Panc1 (cell line): Measurements from ENCODE around the gene GCAT. TPM values are rescaled to one million over a fixed set of nuclear protein-coding genes. Genes with fewer than 3 reads are reported as not detected.

Experiments
- ATAC-seq: fragments of 200-7000 bp; cut with Tn5 transposase; 2 replicates; pipeline ENCODE4 v1.9.1; 2020; ENCODE audit warnings: mild to moderate bottlenecking, moderate library complexity
- BruUV-seq: library from RNA; stranded (reverse); fragments of 400-500 nt; replicated peaks from 2 replicates; lab custom pipeline; 2021; lab: Mats Ljungman, UMichigan
- CTCF ChIA-PET: fragments of 300-600 bp; sonication (Branson Sonifier 250); formaldehyde crosslinking; loops from one replicate; lab custom pipeline; 2022; ENCODE audit warnings: antibody characterized with exemption; lab: Charles Lee
- POLR2A ChIA-PET: fragments of 300-600 bp; sonication (Branson Sonifier 250); formaldehyde crosslinking; loops from one replicate; lab custom pipeline; 2022; ENCODE audit warnings: antibody characterized with exemption; lab: Charles Lee
- DNase-seq: peaks from one replicate; pipeline ENCODE4 v3.0.0-alpha.2; 2010; ENCODE audit warnings: low read depth, low spot score
- H3K27ac ChIP-seq: 2 replicates; pipeline ENCODE4 v1.5.1; 2011; ENCODE audit warnings: mild to moderate bottlenecking, low read length, inconsistent platforms
- H3K27me3 ChIP-seq: fragments of 200-500 bp; sonication (Bioruptor generic); 2 replicates; pipeline ENCODE4 v1.6.0; 2014; ENCODE audit warnings: low read length, inconsistent platforms; ENCODE audit not compliant: control insufficient read depth, insufficient read depth
- H3K36me3 ChIP-seq: fragments of 200-500 bp; sonication (Bioruptor generic); 2 replicates; pipeline ENCODE4 v1.5.1; 2014; ENCODE audit warnings: inconsistent platforms, mild to moderate bottlenecking, low read length, moderate library complexity; ENCODE audit not compliant: control insufficient read depth, insufficient read depth
- H3K4me1 ChIP-seq: 2 replicates; pipeline ENCODE4 v1.5.1; 2011; ENCODE audit warnings: inconsistent platforms, mild to moderate bottlenecking, low read length, moderate library complexity; ENCODE audit not compliant: control insufficient read depth, insufficient read depth
- H3K4me3 ChIP-seq, 2 experiments: 2 replicates each; pipeline ENCODE4 v1.5.1; 2011 to 2012; ENCODE audit warnings: low read depth in 2 of 2, low read length in 2 of 2, mild to moderate bottlenecking in 2 of 2, inconsistent platforms in 1 of 2, moderate library complexity in 1 of 2
- H3K9me3 ChIP-seq: fragments of 200-500 bp; sonication (Bioruptor generic); 2 replicates; pipeline ENCODE4 v1.5.1; 2014; ENCODE audit warnings: low read depth, mild to moderate bottlenecking, inconsistent platforms, low read length, moderate library complexity; ENCODE audit not compliant: control insufficient read depth, insufficient read depth
- CTCF ChIP-seq: fragments of 450-650 bp; IDR thresholded peaks from 2 replicates; pipeline ENCODE4 v1.5.1; 2017; ENCODE audit warnings: mild to moderate bottlenecking
- POLR2AphosphoS5 ChIP-seq: IDR thresholded peaks from 2 replicates; pipeline ENCODE4 v1.6.1; 2012; ENCODE audit warnings: mild to moderate bottlenecking, low read depth, low read length, moderate library complexity
- SIN3A ChIP-seq: IDR thresholded peaks from 2 replicates; pipeline ENCODE4 v1.6.1; 2012; ENCODE audit warnings: low read depth, mild to moderate bottlenecking, low read length, moderate library complexity, borderline replicate concordance; ENCODE audit not compliant: insufficient read depth
- TCF7L2 ChIP-seq: IDR thresholded peaks from 2 replicates; pipeline ENCODE4 v1.6.1; 2011; ENCODE audit warnings: mild to moderate bottlenecking, low read depth, low read length, inconsistent platforms
- in situ Hi-C: cut with HindIII; loops from 2 replicates; pipeline ENCODE4 v1.10.0; 2016; ENCODE audit warnings: low sequenced_read_pairs, low pct_unique_long_range_greater_than_20kb
- intact Hi-C: fragments of 100-400 bp; cut with micrococcal nuclease; formaldehyde crosslinking; loops from one replicate; pipeline ENCODE4 v1.10.0; 2022; ENCODE audit not compliant: unreplicated experiment
- total RNA-seq: library from RNA; stranded (reverse); gene quantifications from one replicate; pipeline ENCODE4 v1.2.1, GENCODE V29; 2021; ENCODE audit not compliant: unreplicated experiment
- TF ChIP-seq, protein P1 (sequence below), 2 experiments: IDR thresholded peaks; 2 replicates each; pipeline ENCODE4 v1.6.1; 2011 to 2012; ENCODE audit warnings: low read depth in 2 of 2, control low read depth in 1 of 2, low read length in 1 of 2, mild to moderate bottlenecking in 1 of 2, moderate library complexity in 1 of 2; ENCODE audit not compliant: insufficient read depth in 1 of 2

The GCAT gene
- total RNA-seq, 1 experiment from 2014 or later, result 11.2 TPM

GRCh38 chr22:37802310-37803194 is 5.2 kb upstream of the GCAT start:
- H3K27ac ChIP-seq, result peak overlapping the region; percentile 81

GRCh38 chr22:37803195-37803638 is 4.5 kb upstream of the GCAT start:
- BruUV-seq, result no TSS peak
- no peaks in the 10 kb centered on the region for H3K27me3 ChIP-seq
- H3K4me3 ChIP-seq, result peak overlapping the region; percentile 55 to 75
- H3K4me1 ChIP-seq, result peaks cover 11% of the 10 kb centered on the region
- DNase-seq (no peak), ATAC-seq (no peak)
- H3K27ac ChIP-seq, result peak overlapping the region; percentile 81
- intact Hi-C loops, result no loop called here
- CTCF ChIA-PET, result no interaction called here
- H3K9me3 ChIP-seq, result no peaks in the 10 kb centered on the region
- in situ Hi-C loops, result no loop called here
- no peak for TF ChIP-seq POLR2AphosphoS5
- H3K36me3 ChIP-seq, result no peaks in the 10 kb centered on the region; the same call in 1 of the 2 replicates
- POLR2A ChIA-PET, result no interaction called here

More at GRCh38 chr22:37802310-37803194, 5.2 kb upstream of the GCAT start:
- POLR2A ChIA-PET, result no interaction called here
- BruUV-seq, result no TSS peak
- ATAC-seq, result 0 out of 2 replicates have a peak, but pooled peaks have one; percentile 35
- H3K9me3 ChIP-seq, result no peaks in the 10 kb centered on the region
- peaks cover 11% of the 10 kb centered on the region for H3K4me1 ChIP-seq
- no peak for DNase-seq
- H3K36me3 ChIP-seq, result no peaks in the 10 kb centered on the region; the same call in 1 of the 2 replicates
- TF ChIP-seq POLR2AphosphoS5 (no peak), SIN3A (peak; percentile 78; the same call in 1 of the 2 replicates)
- in situ Hi-C loops, result no loop called here
- intact Hi-C loops, result no loop called here
- peak overlapping the region; percentile 55 to 75 for H3K4me3 ChIP-seq
- H3K27me3 ChIP-seq, result no peaks in the 10 kb centered on the region
- CTCF ChIA-PET, result no interaction called here

- no TSS peak for BruUV-seq
- Histone ChIP-seq H3K27ac (peak overlapping the region; percentile 81), H3K4me1 (peaks cover 11% of the 10 kb centered on the region), H3K27me3 (no peaks in the 10 kb centered on the region), H3K4me3 (peak overlapping the region; percentile 65 to 75), H3K9me3 (no peaks in the 10 kb centered on the region), H3K36me3 (no peaks in the 10 kb centered on the region; the same call in 1 of the 2 replicates)
- no peak for ATAC-seq
- ChIA-PET POLR2A (no interaction called here), CTCF (no interaction called here)
- intact Hi-C loops, result no loop called here
- no peak for TF ChIP-seq CTCF
- TF ChIP-seq POLR2AphosphoS5, result no peak
- TF ChIP-seq, protein P1, sequence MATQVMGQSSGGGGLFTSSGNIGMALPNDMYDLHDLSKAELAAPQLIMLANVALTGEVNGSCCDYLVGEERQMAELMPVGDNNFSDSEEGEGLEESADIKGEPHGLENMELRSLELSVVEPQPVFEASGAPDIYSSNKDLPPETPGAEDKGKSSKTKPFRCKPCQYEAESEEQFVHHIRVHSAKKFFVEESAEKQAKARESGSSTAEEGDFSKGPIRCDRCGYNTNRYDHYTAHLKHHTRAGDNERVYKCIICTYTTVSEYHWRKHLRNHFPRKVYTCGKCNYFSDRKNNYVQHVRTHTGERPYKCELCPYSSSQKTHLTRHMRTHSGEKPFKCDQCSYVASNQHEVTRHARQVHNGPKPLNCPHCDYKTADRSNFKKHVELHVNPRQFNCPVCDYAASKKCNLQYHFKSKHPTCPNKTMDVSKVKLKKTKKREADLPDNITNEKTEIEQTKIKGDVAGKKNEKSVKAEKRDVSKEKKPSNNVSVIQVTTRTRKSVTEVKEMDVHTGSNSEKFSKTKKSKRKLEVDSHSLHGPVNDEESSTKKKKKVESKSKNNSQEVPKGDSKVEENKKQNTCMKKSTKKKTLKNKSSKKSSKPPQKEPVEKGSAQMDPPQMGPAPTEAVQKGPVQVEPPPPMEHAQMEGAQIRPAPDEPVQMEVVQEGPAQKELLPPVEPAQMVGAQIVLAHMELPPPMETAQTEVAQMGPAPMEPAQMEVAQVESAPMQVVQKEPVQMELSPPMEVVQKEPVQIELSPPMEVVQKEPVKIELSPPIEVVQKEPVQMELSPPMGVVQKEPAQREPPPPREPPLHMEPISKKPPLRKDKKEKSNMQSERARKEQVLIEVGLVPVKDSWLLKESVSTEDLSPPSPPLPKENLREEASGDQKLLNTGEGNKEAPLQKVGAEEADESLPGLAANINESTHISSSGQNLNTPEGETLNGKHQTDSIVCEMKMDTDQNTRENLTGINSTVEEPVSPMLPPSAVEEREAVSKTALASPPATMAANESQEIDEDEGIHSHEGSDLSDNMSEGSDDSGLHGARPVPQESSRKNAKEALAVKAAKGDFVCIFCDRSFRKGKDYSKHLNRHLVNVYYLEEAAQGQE (IDR thresholded peaks at IDR 0.05; ENCODE audit: insufficient read depth in 1 of 2, low read depth in 2 of 2, low read length in 1 of 2), result no peak
- TF ChIP-seq TCF7L2, result no peak
- TF ChIP-seq SIN3A, result no peak
- DNase-seq, result no peak
- in situ Hi-C loops, result no loop called here
Observed at GRCh38 chr22:37803639-37804351, 3.9 kb upstream of the GCAT start.
